Testis (tissue), 2 donors: ENCODE measurements around the gene CDH13.

Source experiments
- POLR2A ChIP-seq: fragments of 450-650 bp; IDR thresholded peaks from one replicate; pipeline ENCODE4 v1.6.1; 2017; ENCODE audit warnings: antibody characterized with exemption, mild to moderate bottlenecking, moderate library complexity
- TF ChIP-seq, protein P1 (sequence below), 3 experiments: fragments of 450-650 bp in 2 of 3; fragments of 200-600 bp in 1 of 3; sonication (generic) in 1 of 3; IDR thresholded peaks; one replicate each; pipeline ENCODE4 v1.5.1; 2016 to 2019; ENCODE audit warnings: antibody characterized with exemption in 3 of 3, mild to moderate bottlenecking in 2 of 3, moderate library complexity in 1 of 3

DNA sequence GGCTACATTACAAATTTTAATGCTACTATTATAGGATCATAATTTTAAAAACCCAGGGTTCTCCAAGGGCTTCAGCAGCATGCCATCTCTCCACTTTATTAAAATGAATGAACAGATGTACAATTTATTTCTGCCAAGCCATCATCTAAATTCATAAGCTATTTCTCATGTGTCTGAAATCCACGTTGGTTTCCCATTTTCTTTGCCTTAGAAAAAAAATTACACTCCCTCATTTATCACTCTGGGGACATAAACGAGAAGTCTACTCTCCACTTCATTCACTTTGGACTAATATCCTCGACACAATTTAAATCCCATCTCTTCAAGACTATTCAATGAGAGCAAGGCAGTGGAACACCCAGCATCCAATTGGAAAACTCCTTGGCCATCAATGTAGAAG lies 1002.7 kb downstream of the CDH13 start:
- TF ChIP-seq, protein P1, sequence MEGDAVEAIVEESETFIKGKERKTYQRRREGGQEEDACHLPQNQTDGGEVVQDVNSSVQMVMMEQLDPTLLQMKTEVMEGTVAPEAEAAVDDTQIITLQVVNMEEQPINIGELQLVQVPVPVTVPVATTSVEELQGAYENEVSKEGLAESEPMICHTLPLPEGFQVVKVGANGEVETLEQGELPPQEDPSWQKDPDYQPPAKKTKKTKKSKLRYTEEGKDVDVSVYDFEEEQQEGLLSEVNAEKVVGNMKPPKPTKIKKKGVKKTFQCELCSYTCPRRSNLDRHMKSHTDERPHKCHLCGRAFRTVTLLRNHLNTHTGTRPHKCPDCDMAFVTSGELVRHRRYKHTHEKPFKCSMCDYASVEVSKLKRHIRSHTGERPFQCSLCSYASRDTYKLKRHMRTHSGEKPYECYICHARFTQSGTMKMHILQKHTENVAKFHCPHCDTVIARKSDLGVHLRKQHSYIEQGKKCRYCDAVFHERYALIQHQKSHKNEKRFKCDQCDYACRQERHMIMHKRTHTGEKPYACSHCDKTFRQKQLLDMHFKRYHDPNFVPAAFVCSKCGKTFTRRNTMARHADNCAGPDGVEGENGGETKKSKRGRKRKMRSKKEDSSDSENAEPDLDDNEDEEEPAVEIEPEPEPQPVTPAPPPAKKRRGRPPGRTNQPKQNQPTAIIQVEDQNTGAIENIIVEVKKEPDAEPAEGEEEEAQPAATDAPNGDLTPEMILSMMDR (IDR thresholded peaks at IDR 0.05), result no peak
- TF ChIP-seq POLR2A, result no peak
